HepG2 (cell line): ENCODE results near the gene DPP6.

Experiments used
- BCLAF1 ChIP-seq: fragments of 450-650 bp; IDR thresholded peaks from 2 replicates; pipeline ENCODE4 v1.6.1; 2017; ENCODE audit warnings: mild to moderate bottlenecking
- CHCHD3 ChIP-seq: sonication (generic); formaldehyde crosslinking; IDR thresholded peaks from 2 replicates; pipeline ENCODE4 v1.8.0; 2022; ENCODE audit warnings: mild to moderate bottlenecking, missing genetic modification reagents, moderate library complexity
- FIP1L1 ChIP-seq: fragments of 200-400 bp; formaldehyde crosslinking; IDR thresholded peaks from 2 replicates; pipeline ENCODE4 v1.6.1; 2018; ENCODE audit warnings: low read depth, mild to moderate bottlenecking, low read length, moderate library complexity, borderline replicate concordance; ENCODE audit not compliant: insufficient read depth
- KAT2B ChIP-seq: fragments of 150-350 bp; IDR thresholded peaks from 2 replicates; pipeline ENCODE4 v1.6.1; 2014; ENCODE audit warnings: low read depth, low read length, borderline replicate concordance
- KDM1A ChIP-seq: IDR thresholded peaks from 2 replicates; pipeline ENCODE4 v1.6.1; 2016; ENCODE audit warnings: missing compliant biosample characterization
- TP53 ChIP-seq: sonication (generic); formaldehyde crosslinking; conservative IDR thresholded peaks from 2 replicates; pipeline ENCODE4 v1.4.0; 2020; ENCODE audit warnings: missing genetic modification reagents
- TF ChIP-seq, protein P1 (sequence below): sonication (generic); formaldehyde crosslinking; IDR thresholded peaks from one replicate; pipeline ENCODE4 v1.5.1; 2020; ENCODE audit warnings: mild to moderate bottlenecking, missing genetic modification reagents; ENCODE audit errors: not compliant biosample characterization

GRCh38 chr7:154853063-154853726, 801.0 kb downstream of the DPP6 start:
- TF ChIP-seq, protein P1, sequence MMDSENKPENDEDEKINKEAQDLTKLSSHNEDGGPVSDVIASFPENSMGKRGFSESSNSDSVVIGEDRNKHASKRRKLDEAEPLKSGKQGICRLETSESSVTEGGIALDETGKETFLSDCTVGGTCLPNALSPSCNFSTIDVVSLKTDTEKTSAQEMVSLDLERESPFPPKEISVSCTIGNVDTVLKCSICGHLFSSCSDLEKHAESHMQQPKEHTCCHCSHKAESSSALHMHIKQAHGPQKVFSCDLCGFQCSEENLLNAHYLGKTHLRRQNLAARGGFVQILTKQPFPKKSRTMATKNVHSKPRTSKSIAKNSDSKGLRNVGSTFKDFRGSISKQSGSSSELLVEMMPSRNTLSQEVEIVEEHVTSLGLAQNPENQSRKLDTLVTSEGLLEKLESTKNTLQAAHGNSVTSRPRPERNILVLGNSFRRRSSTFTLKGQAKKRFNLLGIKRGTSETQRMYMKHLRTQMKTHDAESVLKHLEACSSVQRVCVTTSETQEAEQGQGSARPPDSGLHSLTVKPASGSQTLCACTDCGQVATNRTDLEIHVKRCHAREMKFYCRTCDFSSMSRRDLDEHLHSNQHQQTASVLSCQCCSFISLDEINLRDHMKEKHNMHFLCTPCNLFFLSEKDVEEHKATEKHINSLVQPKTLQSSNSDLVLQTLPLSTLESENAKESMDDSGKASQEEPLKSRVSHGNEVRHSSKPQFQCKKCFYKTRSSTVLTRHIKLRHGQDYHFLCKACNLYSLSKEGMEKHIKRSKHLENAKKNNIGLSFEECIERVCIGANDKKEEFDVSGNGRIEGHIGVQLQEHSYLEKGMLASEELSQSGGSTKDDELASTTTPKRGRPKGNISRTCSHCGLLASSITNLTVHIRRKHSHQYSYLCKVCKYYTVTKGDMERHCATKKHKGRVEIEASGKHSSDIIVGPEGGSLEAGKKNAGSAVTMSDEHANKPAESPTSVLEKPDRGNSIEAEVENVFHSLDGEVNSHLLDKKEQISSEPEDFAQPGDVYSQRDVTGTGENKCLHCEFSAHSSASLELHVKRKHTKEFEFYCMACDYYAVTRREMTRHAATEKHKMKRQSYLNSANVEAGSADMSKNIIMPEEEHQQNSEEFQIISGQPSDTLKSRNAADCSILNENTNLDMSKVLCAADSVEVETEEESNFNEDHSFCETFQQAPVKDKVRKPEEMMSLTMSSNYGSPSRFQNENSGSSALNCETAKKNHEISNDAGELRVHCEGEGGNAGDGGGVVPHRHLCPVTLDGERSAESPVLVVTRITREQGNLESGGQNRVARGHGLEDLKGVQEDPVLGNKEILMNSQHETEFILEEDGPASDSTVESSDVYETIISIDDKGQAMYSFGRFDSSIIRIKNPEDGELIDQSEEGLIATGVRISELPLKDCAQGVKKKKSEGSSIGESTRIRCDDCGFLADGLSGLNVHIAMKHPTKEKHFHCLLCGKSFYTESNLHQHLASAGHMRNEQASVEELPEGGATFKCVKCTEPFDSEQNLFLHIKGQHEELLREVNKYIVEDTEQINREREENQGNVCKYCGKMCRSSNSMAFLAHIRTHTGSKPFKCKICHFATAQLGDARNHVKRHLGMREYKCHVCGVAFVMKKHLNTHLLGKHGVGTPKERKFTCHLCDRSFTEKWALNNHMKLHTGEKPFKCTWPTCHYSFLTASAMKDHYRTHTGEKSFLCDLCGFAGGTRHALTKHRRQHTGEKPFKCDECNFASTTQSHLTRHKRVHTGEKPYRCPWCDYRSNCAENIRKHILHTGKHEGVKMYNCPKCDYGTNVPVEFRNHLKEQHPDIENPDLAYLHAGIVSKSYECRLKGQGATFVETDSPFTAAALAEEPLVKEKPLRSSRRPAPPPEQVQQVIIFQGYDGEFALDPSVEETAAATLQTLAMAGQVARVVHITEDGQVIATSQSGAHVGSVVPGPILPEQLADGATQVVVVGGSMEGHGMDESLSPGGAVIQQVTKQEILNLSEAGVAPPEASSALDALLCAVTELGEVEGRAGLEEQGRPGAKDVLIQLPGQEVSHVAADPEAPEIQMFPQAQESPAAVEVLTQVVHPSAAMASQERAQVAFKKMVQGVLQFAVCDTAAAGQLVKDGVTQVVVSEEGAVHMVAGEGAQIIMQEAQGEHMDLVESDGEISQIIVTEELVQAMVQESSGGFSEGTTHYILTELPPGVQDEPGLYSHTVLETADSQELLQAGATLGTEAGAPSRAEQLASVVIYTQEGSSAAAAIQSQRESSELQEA (CRISPR knock-in tag): no peak
- TF ChIP-seq BCLAF1 (no peak), KAT2B (no peak), TP53 (CRISPR knock-in tag) (no peak), CHCHD3 (CRISPR knock-in tag) (no peak), KDM1A (CRISPR knock-in tag) (no peak), FIP1L1 (no peak)
